AG04449 (cell line): ENCODE results near the gene PIK3R5.

Experiments
- CTCF ChIA-PET: fragments of 350-600 bp; formaldehyde crosslinking; extraction: SDS; loops from one replicate; lab custom pipeline; 2021; ENCODE audit warnings: antibody characterized with exemption; lab: Yijun Ruan, JAX
- POLR2A ChIA-PET: fragments of 400-600, 350-600 bp; formaldehyde crosslinking; extraction: SDS; loops from one replicate; lab custom pipeline; 2020; ENCODE audit warnings: antibody characterized with exemption, inconsistent platforms; lab: Yijun Ruan, JAX
- DNase-seq: peaks from one replicate; pipeline ENCODE4 v3.0.0-alpha.2; 2010; ENCODE audit warnings: low read depth, low spot score
- H3K4me3 ChIP-seq: 2 replicates; pipeline ENCODE4 v1.5.1; 2011; ENCODE audit warnings: low read depth, mild to moderate bottlenecking, control low read depth, low read length
- CTCF ChIP-seq: IDR thresholded peaks from one replicate; pipeline ENCODE4 v1.5.1; 2011; ENCODE audit warnings: mild to moderate bottlenecking, moderate library complexity, low read length, control low read depth, inconsistent platforms; ENCODE audit not compliant: insufficient read depth; ENCODE audit errors: missing control alignments

Gene PIK3R5

GRCh38 chr17:8918807-8919465 is 46.6 kb downstream of the PIK3R5 start:
- ChIA-PET POLR2A (no interaction called here), CTCF (no interaction called here)

DNA sequence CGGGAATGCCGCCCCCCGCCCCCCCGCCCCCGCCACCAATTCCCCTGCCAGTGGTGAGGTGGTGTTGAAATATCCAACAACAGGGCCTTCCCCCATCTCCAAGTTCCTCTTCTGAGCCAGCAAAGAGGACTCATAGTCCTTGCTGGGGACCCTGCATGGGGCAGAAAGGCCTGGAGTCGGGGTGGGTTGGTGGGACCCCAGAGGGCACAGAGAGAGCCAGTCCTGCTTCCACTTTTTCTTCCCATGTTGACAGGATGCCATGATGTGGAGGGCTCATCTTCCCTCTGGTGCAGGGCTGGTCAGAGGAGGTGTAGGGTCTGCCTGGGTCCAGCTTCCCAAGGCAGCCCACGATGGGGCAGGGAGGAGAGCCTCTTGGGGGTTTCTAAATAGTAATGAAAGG is 49.0 kb downstream of the PIK3R5 start:
- TF ChIP-seq CTCF, result no peak
- no peak overlapping the region for H3K4me3 ChIP-seq
- no peak for DNase-seq
- ChIA-PET CTCF (interaction anchor here (1.3 kb wide), 1 partner anchor 22 kb away, joined by 5 read pairs; no protein-coding TSS in a partner anchor), POLR2A (no interaction called here)

More at GRCh38 chr17:8918807-8919465, 46.6 kb downstream of the PIK3R5 start:
- no peak for DNase-seq
- no peak overlapping the region for H3K4me3 ChIP-seq
- no peak for TF ChIP-seq CTCF

- H3K4me3 ChIP-seq, result no peak overlapping the region
- CTCF ChIA-PET, result interaction anchor here (1.1 kb wide), 1 partner anchor 20 kb away, joined by 3 read pairs; no protein-coding TSS in a partner anchor
- no peak for DNase-seq
- POLR2A ChIA-PET, result no interaction called here
- no peak for TF ChIP-seq CTCF
Measured at GRCh38 chr17:8914554-8914953, 51.0 kb downstream of the PIK3R5 start.

- no peak for TF ChIP-seq CTCF
- POLR2A ChIA-PET, result no interaction called here
- DNase-seq, result no peak
- H3K4me3 ChIP-seq, result no peak overlapping the region
- CTCF ChIA-PET, result interaction anchor here (1.1 kb wide), 1 partner anchor 20 kb away, joined by 3 read pairs; no protein-coding TSS in a partner anchor
Measured at GRCh38 chr17:8913879-8914278, 51.6 kb downstream of the PIK3R5 start.

- no peak overlapping the region for H3K4me3 ChIP-seq
- no peak for DNase-seq
- no peak for TF ChIP-seq CTCF
- CTCF ChIA-PET, result interaction anchor here (2.6 kb wide), 1 partner anchor 18 kb away, joined by 9 read pairs; no protein-coding TSS in a partner anchor
- POLR2A ChIA-PET, result no interaction called here
Measured at GRCh38 chr17:8913091-8913490, 52.4 kb downstream of the PIK3R5 start.

- no peak for DNase-seq
- no peak overlapping the region for H3K4me3 ChIP-seq
- no peak for TF ChIP-seq CTCF
- CTCF ChIA-PET, result interaction anchor here (2.6 kb wide), 1 partner anchor 17 kb away, joined by 9 read pairs; no protein-coding TSS in a partner anchor
- POLR2A ChIA-PET, result no interaction called here
Measured at GRCh38 chr17:8912084-8912981, 53.2 kb downstream of the PIK3R5 start.
